ENCODE data around the gene KIF16B.

- TF ChIP-seq MAFK (conservative IDR thresholded peaks at IDR 0.05 in 1 of 2, IDR thresholded peaks at IDR 0.05 in 1 of 2; ENCODE audit: low read length in 2 of 2) (no peak), USF2 (IDR thresholded peaks at IDR 0.05; ENCODE audit: low read depth, low read length) (no peak), USF2 (CRISPR knock-in tag; IDR thresholded peaks at IDR 0.05; ENCODE audit: borderline replicate concordance) (no peak), KAT7 (CRISPR knock-in tag; IDR thresholded peaks at IDR 0.05; ENCODE audit: borderline replicate concordance) (no peak), ZNF260 (CRISPR knock-in tag; IDR thresholded peaks at IDR 0.05; ENCODE audit: borderline replicate concordance, low read depth) (no peak)
These were observed 22.1 kb upstream of the KIF16B start for GRCh38 chr20:16595376-16595775.
